Measurements from ENCODE around the gene SPATS2. TPM values are rescaled to one million over a fixed set of nuclear protein-coding genes. Genes with fewer than 3 reads are reported as not detected.
A peak's percentile ranks its signal among the peaks of the same experiment; 100 is the strongest.

Gene SPATS2
- total and polyA plus RNA-seq, 4 donors = 5.5 to 29.8 (median 15.4) TPM

DNA sequence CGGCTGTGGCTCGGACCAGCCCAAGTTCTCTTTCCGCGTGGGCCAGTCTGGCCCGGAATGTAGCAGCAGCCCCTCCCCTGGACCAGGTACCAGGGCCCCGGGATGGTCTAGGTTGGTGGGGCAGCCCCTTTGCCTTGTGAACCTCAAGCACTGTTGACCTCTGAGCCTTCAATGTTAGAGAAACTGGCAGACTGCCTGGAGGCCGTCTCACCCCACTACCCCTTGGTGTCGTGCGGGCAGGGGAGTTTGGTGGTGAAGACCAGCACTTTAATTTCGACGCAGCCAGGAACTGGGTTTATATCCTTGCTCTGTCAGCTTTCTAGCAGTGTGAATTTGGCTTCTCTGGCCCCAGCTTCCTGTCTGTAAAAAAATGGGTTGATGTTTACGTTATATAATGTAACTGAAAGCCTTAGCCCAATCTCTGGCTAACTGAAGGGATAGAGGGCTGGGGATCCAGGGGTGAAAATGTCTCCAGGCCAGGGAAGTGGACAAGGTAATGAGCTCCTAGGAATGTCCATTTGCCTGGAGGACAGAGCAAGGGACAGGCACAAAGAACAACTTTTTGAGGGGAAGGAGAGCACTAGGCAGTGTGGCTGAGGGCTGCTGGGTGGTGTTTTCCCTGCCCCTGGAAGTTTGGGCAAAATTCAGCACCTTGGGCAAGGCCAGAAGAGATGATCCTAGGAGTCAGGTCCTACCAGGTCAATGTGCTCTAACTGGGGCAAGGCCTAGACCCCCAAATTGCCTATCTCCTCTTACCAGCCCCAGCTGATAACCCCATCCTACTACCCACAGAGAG, 189.3 kb downstream of the SPATS2 start:
- ATAC-seq (ENCODE audit: low FRiP score) (no peak), DNase-seq (peak; percentile 20 to 53)
- 80 to 81% methylated on average over 12 of the region's 12 CpGs for WGBS, 2 donors
- Histone ChIP-seq H3K4me1 (ENCODE audit: control insufficient read depth in 1 of 2, insufficient read depth in 2 of 2, low read length in 2 of 2) (no peaks in the 10 kb centered on the region), H3K27me3 (ENCODE audit: control insufficient read depth in 1 of 2, insufficient read depth in 2 of 2, low read length in 1 of 2) (no peaks in the 10 kb centered on the region), H3K4me3 (ENCODE audit: low read length in 2 of 2) (no peak overlapping the region), H3K9me3 (ENCODE audit: control insufficient read depth, low read length) (no peaks in the 10 kb centered on the region), H3K36me3 (ENCODE audit: control insufficient read depth in 1 of 2, insufficient read depth in 2 of 2, low read length in 1 of 2) (peaks cover 3 to 9% of the 10 kb centered on the region in 2 donors), H3K27ac (ENCODE audit: low read depth in 1 of 2, low read length in 2 of 2) (no peak overlapping the region)
- intact Hi-C loops (cut with DNase I) = no loop called here

DNA sequence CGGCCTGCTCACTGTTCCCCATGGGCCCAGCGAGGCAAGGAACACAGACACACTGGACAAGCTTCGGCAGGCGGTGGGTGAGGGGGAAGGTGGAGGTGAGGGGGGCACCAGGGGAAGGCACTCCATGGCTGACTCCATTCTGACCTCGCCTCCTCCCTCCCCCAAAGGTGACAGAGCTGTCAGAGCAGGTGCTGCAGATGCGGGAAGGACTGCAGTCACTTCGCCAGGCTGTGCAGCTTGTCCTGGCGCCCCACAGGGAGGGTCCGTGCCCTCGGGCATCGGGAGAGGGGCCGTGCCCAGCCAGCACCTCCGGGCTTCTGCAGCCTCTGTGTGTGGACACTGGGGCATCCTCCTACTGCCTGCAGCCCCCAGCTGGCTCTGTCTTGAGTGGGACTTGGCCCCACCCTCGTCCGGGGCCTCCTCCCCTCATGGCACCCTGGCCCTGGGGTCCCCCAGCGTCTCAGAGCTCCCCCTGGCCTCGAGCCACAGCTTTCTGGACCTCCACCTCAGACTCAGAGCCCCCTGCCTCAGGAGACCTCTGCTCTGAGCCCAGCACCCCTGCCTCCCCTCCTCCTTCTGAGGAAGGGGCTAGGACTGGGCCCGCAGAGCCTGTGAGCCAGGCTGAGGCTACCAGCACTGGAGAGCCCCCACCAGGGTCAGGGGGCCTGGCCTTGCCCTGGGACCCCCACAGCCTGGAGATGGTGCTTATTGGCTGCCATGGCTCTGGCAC, 190.1 kb downstream of the SPATS2 start:
- no peak overlapping the region for H3K27ac ChIP-seq (ENCODE audit: low read depth in 1 of 2, low read length in 2 of 2)
- H3K4me1 ChIP-seq (ENCODE audit: control insufficient read depth in 1 of 2, insufficient read depth in 2 of 2, low read length in 2 of 2) = no peaks in the 10 kb centered on the region
- DNase-seq (peak in 1 of 2 donors; percentile 71), ATAC-seq (ENCODE audit: low FRiP score) (peak; percentile 8)
- H3K4me3 ChIP-seq (ENCODE audit: low read length in 2 of 2) = no peak overlapping the region
- H3K9me3 ChIP-seq (ENCODE audit: control insufficient read depth, low read length) = no peaks in the 10 kb centered on the region
- intact Hi-C loops (cut with DNase I) = no loop called here
- no peaks in the 10 kb centered on the region for H3K27me3 ChIP-seq (ENCODE audit: control insufficient read depth in 1 of 2, insufficient read depth in 2 of 2, low read length in 1 of 2)
- 87 to 89% methylated on average over 17 to 18 of the region's 18 CpGs for WGBS, 2 donors
- peaks cover 3 to 9% of the 10 kb centered on the region in 2 donors for H3K36me3 ChIP-seq (ENCODE audit: control insufficient read depth in 1 of 2, insufficient read depth in 2 of 2, low read length in 1 of 2)

DNA sequence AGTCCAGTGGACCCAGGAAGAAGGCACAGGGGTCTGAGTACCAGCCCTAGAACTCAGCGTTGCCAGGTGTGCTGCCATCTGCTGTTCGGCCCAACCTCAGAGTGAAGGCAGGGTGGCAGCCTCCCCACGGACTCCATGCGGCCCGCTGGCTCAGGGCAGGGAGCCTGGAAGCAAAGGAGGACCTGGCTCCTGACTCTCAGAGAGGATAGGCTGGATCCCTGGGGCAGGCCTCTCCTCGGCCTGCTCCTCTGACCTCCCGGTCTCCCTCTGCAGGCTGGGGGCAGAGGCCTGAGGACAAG, 190.6 kb downstream of the SPATS2 start:
- H3K4me3 ChIP-seq (ENCODE audit: low read length in 2 of 2) = no peak overlapping the region
- ATAC-seq (ENCODE audit: low FRiP score) (no peak), DNase-seq (peak in 1 of 2 donors; percentile 68)
- H3K27ac ChIP-seq (ENCODE audit: low read depth in 1 of 2, low read length in 2 of 2) = no peak overlapping the region
- no peaks in the 10 kb centered on the region for H3K4me1 ChIP-seq (ENCODE audit: control insufficient read depth in 1 of 2, insufficient read depth in 2 of 2, low read length in 2 of 2)
- H3K36me3 ChIP-seq (ENCODE audit: control insufficient read depth in 1 of 2, insufficient read depth in 2 of 2, low read length in 1 of 2) = peaks cover 3 to 11% of the 10 kb centered on the region in 2 donors
- H3K9me3 ChIP-seq (ENCODE audit: control insufficient read depth, low read length) = no peaks in the 10 kb centered on the region
- 67 to 71% methylated on average over 6 to 7 of the region's 7 CpGs for WGBS, 2 donors
- intact Hi-C loops (cut with DNase I) = no loop called here
- no peaks in the 10 kb centered on the region for H3K27me3 ChIP-seq (ENCODE audit: control insufficient read depth in 1 of 2, insufficient read depth in 2 of 2, low read length in 1 of 2)

DNA sequence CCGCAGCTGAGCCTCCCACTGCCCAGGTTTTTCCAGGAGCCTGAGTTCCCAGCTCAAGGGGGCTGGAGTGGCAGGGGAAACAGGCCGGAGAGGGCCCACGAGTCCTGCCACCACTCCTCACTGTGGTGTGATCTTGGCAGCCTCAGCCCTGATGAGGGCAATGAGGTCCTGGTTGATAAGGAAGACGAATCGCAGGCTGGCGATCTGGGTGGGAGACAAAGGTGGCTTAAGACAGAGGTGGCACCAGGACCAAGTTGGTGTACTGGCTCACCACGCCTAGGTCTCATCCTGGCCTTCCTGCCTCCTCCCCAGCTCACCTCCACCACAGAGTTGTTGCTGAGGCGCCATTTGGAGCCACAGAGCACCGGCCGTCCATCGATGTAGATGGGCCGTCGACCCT, 191.3 kb downstream of the SPATS2 start:
- Histone ChIP-seq H3K4me3 (ENCODE audit: low read length in 2 of 2) (no peak overlapping the region), H3K9me3 (ENCODE audit: control insufficient read depth, low read length) (no peaks in the 10 kb centered on the region), H3K27ac (ENCODE audit: low read depth in 1 of 2, low read length in 2 of 2) (no peak overlapping the region), H3K36me3 (ENCODE audit: control insufficient read depth in 1 of 2, insufficient read depth in 2 of 2, low read length in 1 of 2) (peaks cover 3 to 11% of the 10 kb centered on the region in 2 donors), H3K4me1 (ENCODE audit: control insufficient read depth in 1 of 2, insufficient read depth in 2 of 2, low read length in 2 of 2) (no peaks in the 10 kb centered on the region), H3K27me3 (ENCODE audit: control insufficient read depth in 1 of 2, insufficient read depth in 2 of 2, low read length in 1 of 2) (no peaks in the 10 kb centered on the region)
- DNase-seq = peak in 1 of 2 donors; percentile 69
- 89 to 91% methylated on average over 13 of the region's 13 CpGs for WGBS, 2 donors
- intact Hi-C loops (cut with DNase I) = no loop called here
- ATAC-seq (ENCODE audit: low FRiP score) = no peak

DNA sequence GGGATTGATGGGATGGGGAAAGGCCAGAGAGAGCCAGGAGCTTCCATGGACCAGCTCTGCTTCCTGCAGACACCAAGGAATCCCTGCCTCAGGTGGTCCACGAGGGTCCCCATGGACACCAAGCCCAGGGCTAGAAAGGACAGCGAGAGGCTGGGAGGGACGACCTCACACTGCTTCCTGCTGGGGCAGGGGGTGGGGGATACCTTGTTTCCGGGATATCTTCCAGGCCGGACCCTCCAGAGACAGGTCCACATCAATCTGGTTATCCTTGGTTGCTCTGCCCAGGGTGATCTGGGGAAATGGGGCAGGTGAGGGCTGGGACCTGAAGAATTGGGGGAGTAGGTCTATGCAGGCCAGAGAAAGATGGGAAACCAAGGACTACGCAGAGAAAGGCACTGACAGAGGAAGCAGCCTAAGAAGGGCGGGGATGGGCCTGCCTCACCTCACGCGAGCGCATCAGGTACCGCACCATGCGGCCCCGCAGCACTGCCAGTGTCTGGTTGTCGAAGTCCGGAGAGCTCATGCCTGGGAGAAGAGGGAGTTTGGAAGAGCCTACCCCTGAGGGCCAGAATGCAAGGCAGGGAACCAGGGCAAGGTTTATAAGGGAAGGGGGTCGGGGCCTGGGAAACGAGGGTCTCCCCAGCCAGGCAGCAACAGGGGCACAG, 191.9 kb downstream of the SPATS2 start:
- intact Hi-C loops (cut with DNase I) = no loop called here
- H3K4me3 ChIP-seq (ENCODE audit: low read length in 2 of 2) = no peak overlapping the region
- peaks cover 3 to 13% of the 10 kb centered on the region in 2 donors for H3K36me3 ChIP-seq (ENCODE audit: control insufficient read depth in 1 of 2, insufficient read depth in 2 of 2, low read length in 1 of 2)
- no peaks in the 10 kb centered on the region for H3K27me3 ChIP-seq (ENCODE audit: control insufficient read depth in 1 of 2, insufficient read depth in 2 of 2, low read length in 1 of 2)
- DNase-seq (peak in 1 of 2 donors; percentile 74), ATAC-seq (ENCODE audit: low FRiP score) (no peak)
- H3K4me1 ChIP-seq (ENCODE audit: control insufficient read depth in 1 of 2, insufficient read depth in 2 of 2, low read length in 2 of 2) = no peaks in the 10 kb centered on the region
- H3K27ac ChIP-seq (ENCODE audit: low read depth in 1 of 2, low read length in 2 of 2) = no peak overlapping the region
- no peaks in the 10 kb centered on the region for H3K9me3 ChIP-seq (ENCODE audit: control insufficient read depth, low read length)
- 91 to 96% methylated on average over 17 of the region's 17 CpGs for WGBS, 2 donors

DNA sequence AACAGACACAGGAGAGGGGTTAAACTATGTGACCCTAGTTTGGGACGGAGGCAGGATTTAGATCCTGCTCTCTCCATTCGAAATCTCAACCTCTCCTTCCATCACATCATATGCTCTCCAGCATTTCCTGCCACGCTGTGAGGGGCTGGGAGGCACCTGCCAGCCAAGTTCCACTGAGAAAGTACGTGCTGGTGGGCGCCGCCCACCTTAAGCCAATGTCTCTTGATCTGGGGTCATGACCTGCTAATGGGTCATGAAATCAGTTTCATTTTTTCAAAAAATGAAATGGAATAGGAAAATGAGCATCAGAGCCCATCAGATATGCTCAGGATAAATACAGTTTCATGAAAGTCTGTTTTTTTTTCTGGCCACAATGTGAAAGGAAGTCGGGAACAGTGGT, 193.4 kb downstream of the SPATS2 start:
- DNase-seq (peak in 1 of 2 donors; percentile 55), ATAC-seq (ENCODE audit: low FRiP score) (no peak)
- Histone ChIP-seq H3K36me3 (ENCODE audit: control insufficient read depth in 1 of 2, insufficient read depth in 2 of 2, low read length in 1 of 2) (peaks cover 3 to 13% of the 10 kb centered on the region in 2 donors), H3K4me1 (ENCODE audit: control insufficient read depth in 1 of 2, insufficient read depth in 2 of 2, low read length in 2 of 2) (no peaks in the 10 kb centered on the region), H3K27ac (ENCODE audit: low read depth in 1 of 2, low read length in 2 of 2) (no peak overlapping the region), H3K27me3 (ENCODE audit: control insufficient read depth in 1 of 2, insufficient read depth in 2 of 2, low read length in 1 of 2) (no peaks in the 10 kb centered on the region), H3K4me3 (ENCODE audit: low read length in 2 of 2) (no peak overlapping the region), H3K9me3 (ENCODE audit: control insufficient read depth, low read length) (no peaks in the 10 kb centered on the region)
- WGBS, 2 donors = 76 to 78% methylated on average over 7 of the region's 7 CpGs
- intact Hi-C loops (cut with DNase I) = no loop called here

DNA sequence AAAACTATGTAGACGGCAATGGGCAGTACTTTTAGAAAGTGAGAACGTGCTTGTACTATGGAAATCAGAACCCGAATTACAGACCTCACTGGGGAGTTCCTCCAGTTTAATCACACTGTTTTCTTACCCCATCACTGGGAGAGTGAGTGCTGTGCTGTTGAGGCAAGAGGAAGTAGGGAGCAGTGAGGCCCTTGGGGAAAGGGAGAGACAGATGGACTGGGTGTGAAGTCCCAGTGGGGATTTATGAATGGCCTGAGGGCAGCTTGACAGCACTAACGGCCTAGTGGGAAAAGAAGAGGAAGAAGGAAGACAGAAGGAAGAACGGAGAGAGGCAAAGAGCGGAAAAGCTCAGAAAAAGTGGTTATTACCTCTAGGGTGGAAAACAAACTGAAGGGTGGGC, 195.0 kb downstream of the SPATS2 start:
- intact Hi-C loops (cut with DNase I) = no loop called here
- ATAC-seq (ENCODE audit: low FRiP score) (no peak), DNase-seq (no peak)
- 71 to 79% methylated on average over 6 of the region's 6 CpGs for WGBS, 2 donors
- Histone ChIP-seq H3K9me3 (ENCODE audit: control insufficient read depth, low read length) (no peaks in the 10 kb centered on the region), H3K36me3 (ENCODE audit: control insufficient read depth in 1 of 2, insufficient read depth in 2 of 2, low read length in 1 of 2) (peaks cover 3 to 13% of the 10 kb centered on the region in 2 donors), H3K27me3 (ENCODE audit: control insufficient read depth in 1 of 2, insufficient read depth in 2 of 2, low read length in 1 of 2) (no peaks in the 10 kb centered on the region), H3K4me1 (ENCODE audit: control insufficient read depth in 1 of 2, insufficient read depth in 2 of 2, low read length in 2 of 2) (peaks cover 0 to 4% of the 10 kb centered on the region in 2 donors), H3K4me3 (ENCODE audit: low read length in 2 of 2) (no peak overlapping the region), H3K27ac (ENCODE audit: low read depth in 1 of 2, low read length in 2 of 2) (no peak overlapping the region)

DNA sequence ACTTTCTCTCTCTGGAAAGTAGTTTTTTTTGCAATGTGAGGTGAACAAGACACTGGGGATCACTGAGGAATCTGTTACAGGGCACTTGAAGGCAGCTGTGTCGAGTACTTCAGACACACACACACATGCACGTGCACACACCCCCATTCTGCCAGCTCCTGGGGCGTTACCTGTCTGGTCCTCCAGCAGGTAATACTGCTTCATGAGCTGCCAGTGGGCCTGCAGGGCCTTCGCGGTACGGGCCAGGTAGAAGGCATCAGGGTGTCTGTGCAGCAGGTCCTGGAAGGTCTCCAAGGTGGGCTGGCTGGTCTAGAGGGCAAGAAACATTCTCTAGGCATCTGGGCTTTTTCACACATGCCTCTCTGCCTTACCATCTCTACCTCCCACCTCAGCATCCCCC, 195.6 kb downstream of the SPATS2 start:
- no peak overlapping the region for H3K4me3 ChIP-seq (ENCODE audit: low read length in 2 of 2)
- no peaks in the 10 kb centered on the region for H3K9me3 ChIP-seq (ENCODE audit: control insufficient read depth, low read length)
- DNase-seq (peak in 1 of 2 donors; percentile 48), ATAC-seq (ENCODE audit: low FRiP score) (no peak)
- intact Hi-C loops (cut with DNase I) = no loop called here
- H3K4me1 ChIP-seq (ENCODE audit: control insufficient read depth in 1 of 2, insufficient read depth in 2 of 2, low read length in 2 of 2) = peaks cover 0 to 4% of the 10 kb centered on the region in 2 donors
- H3K27ac ChIP-seq (ENCODE audit: low read depth in 1 of 2, low read length in 2 of 2) = no peak overlapping the region
- WGBS, 2 donors = 89 to 92% methylated on average over 6 of the region's 6 CpGs
- peaks cover 3 to 11% of the 10 kb centered on the region in 2 donors for H3K36me3 ChIP-seq (ENCODE audit: control insufficient read depth in 1 of 2, insufficient read depth in 2 of 2, low read length in 1 of 2)
- no peaks in the 10 kb centered on the region for H3K27me3 ChIP-seq (ENCODE audit: control insufficient read depth in 1 of 2, insufficient read depth in 2 of 2, low read length in 1 of 2)

Data from aorta (tissue), 5 donors.